Right lobe of liver (tissue), 6 donors: Measurements from ENCODE around the gene TACO1. TPM values are rescaled to one million over a fixed set of nuclear protein-coding genes. Genes with fewer than 3 reads are reported as not detected.
A peak's percentile ranks its signal among the peaks of the same experiment; 100 is the strongest.

Experiments
- ATAC-seq, 4 donors: fragments of 200-7000 bp; cut with Tn5 transposase; one replicate each; pipeline ENCODE4 v1.9.1; 2020; ENCODE audit warnings: mild to moderate bottlenecking in 4 of 4, moderate library complexity in 4 of 4
- DNase-seq, 3 donors: peaks; one replicate each; pipeline ENCODE4 v3.0.0-alpha.2; 2020
- H3K27ac ChIP-seq, 3 donors: fragments of 200-600 bp; one replicate each; pipeline ENCODE4 v1.8.0; 2022
- H3K27me3 ChIP-seq, 2 donors: fragments of 200-600 bp; one replicate each; pipeline ENCODE4 v1.8.0; 2022
- H3K36me3 ChIP-seq, 4 donors: fragments of 200-600 bp; sonication (generic) in 1 of 4; one replicate each; pipeline versions ENCODE4 v1.5.1 to v1.8.0; 2017 to 2022; ENCODE audit warnings: control low read depth in 1 of 4
- H3K4me1 ChIP-seq, 4 donors: fragments of 200-600 bp; sonication (generic) in 1 of 4; one replicate each; pipeline versions ENCODE4 v1.5.1 to v1.8.0; 2017 to 2022; ENCODE audit warnings: control low read depth in 1 of 4
- H3K4me3 ChIP-seq, 3 donors: fragments of 200-600 bp; one replicate each; pipeline ENCODE4 v1.8.0; 2022
- H3K9me3 ChIP-seq, 4 donors: fragments of 200-600 bp; sonication (generic) in 1 of 4; one replicate each; pipeline versions ENCODE4 v1.5.1 to v1.8.0; 2017 to 2022; ENCODE audit warnings: control low read depth in 1 of 4
- CTCF ChIP-seq, 4 donors: fragments of 200-600 bp in 3 of 4; fragments of 450-650 bp in 1 of 4; IDR thresholded peaks; one replicate each; pipeline versions ENCODE4 v1.5.1 to v1.8.0; 2016 to 2022; ENCODE audit warnings: antibody characterized with exemption in 4 of 4, mild to moderate bottlenecking in 2 of 4
- POLR2A ChIP-seq: fragments of 450-650 bp; IDR thresholded peaks from one replicate; pipeline ENCODE4 v1.6.1; 2017; ENCODE audit warnings: antibody characterized with exemption, mild to moderate bottlenecking
- WGBS: methylation state at CpG from one replicate; pipeline ENCODE4 v1.1.6; 2018; ENCODE audit warnings: low coverage, low lambda C conversion rate; ENCODE audit not compliant: insufficient coverage; ENCODE audit errors: missing lambda C conversion rate; 5-methylcytosine and 5-hydroxymethylcytosine counted together
- intact Hi-C, 2 donors: fragments of 100-400 bp; cut with DNase I; formaldehyde crosslinking; loops; one replicate each; pipeline versions ENCODE4 v1.11.2 to v1.14.1; 2022
- total RNA-seq, 6 experiments: library from RNA; depleted of rRNA in 2 of 6; stranded (reverse); fragments of >200 nt in 2 of 6; fragmentation: NEBNext Ultra II Directional in 3 of 6; extraction: Animal tissue kit (Norgen Biotek cat#: 25700) in 3 of 6; gene quantifications; one replicate each; pipeline versions ENCODE4 v1.1.0 to v1.2.4, GENCODE V29; 2016 to 2023
- donor health status: DM: no; HTN: yes; CAD: no.
- donor health status: DM: no; HTN: no; CAD: no.
- donor health status: DM: no; HTN: no; CAD: no.
- donor health status: DM: no; HTN: yes; CAD: no.
- donor health status: DM: no; HTN: yes; CAD: no.

TACO1 gene
- total RNA-seq, 6 experiments from 2014 or later, result 30.6 to 46.7 (median 35.5) TPM

- H3K9me3 ChIP-seq, result no peaks in the 10 kb centered on the region
- no peak for ATAC-seq
- no peaks in the 10 kb centered on the region for H3K4me1 ChIP-seq
- no peaks in the 10 kb centered on the region for H3K27me3 ChIP-seq
- H3K4me3 ChIP-seq, result no peak overlapping the region
- H3K27ac ChIP-seq, result no peak overlapping the region
- H3K36me3 ChIP-seq, result no peaks in the 10 kb centered on the region
- no peak for DNase-seq
- intact Hi-C loops, result no loop called here
- TF ChIP-seq POLR2A, result no peak
- TF ChIP-seq CTCF (IDR thresholded peaks at IDR 0.05), result no peak
- 96% methylated on average over 8 of the region's 8 CpGs for WGBS
Measured at GRCh38 chr17:63568563-63568962, 32.1 kb upstream of the TACO1 start.

GRCh38 chr17:63571632-63572310 lies 28.9 kb upstream of the TACO1 start:
- Histone ChIP-seq H3K4me1 (no peaks in the 10 kb centered on the region), H3K27ac (no peak overlapping the region), H3K4me3 (no peak overlapping the region), H3K9me3 (no peaks in the 10 kb centered on the region), H3K36me3 (no peaks in the 10 kb centered on the region), H3K27me3 (no peaks in the 10 kb centered on the region)
- no peak for TF ChIP-seq POLR2A
- WGBS, result 74% methylated on average over 1 of the region's 1 CpG
- peak in 1 of 4 donors; percentile 33 for ATAC-seq
- no peak for DNase-seq
- intact Hi-C loops, result no loop called here

GRCh38 chr17:63573634-63574033 lies 27.1 kb upstream of the TACO1 start:
- TF ChIP-seq POLR2A, result no peak
- peak; percentile 19 to 37 (median 23) for TF ChIP-seq CTCF (IDR thresholded peaks at IDR 0.05)
- no peak overlapping the region for H3K4me3 ChIP-seq
- H3K9me3 ChIP-seq, result no peaks in the 10 kb centered on the region
- intact Hi-C loops, result no loop called here
- peak in 1 of 4 donors; percentile 32 for ATAC-seq
- 86% methylated on average over 5 of the region's 5 CpGs for WGBS
- H3K36me3 ChIP-seq, result no peaks in the 10 kb centered on the region
- no peak for DNase-seq
- H3K4me1 ChIP-seq, result no peaks in the 10 kb centered on the region
- no peaks in the 10 kb centered on the region for H3K27me3 ChIP-seq
- H3K27ac ChIP-seq, result no peak overlapping the region

- no peak for ATAC-seq
- no peaks in the 10 kb centered on the region for H3K9me3 ChIP-seq
- WGBS, result 78% methylated on average over 3 of the region's 7 CpGs
- H3K27ac ChIP-seq, result no peak overlapping the region
- peaks cover 0 to 36% (median 2%) of the 10 kb centered on the region in 4 donors for H3K36me3 ChIP-seq
- H3K4me3 ChIP-seq, result no peak overlapping the region
- H3K27me3 ChIP-seq, result no peaks in the 10 kb centered on the region
- TF ChIP-seq CTCF (IDR thresholded peaks at IDR 0.05), result no peak
- no peaks in the 10 kb centered on the region for H3K4me1 ChIP-seq
- DNase-seq, result no peak
- intact Hi-C loops, result no loop called here
Measured at GRCh38 chr17:63578027-63578768, 22.5 kb upstream of the TACO1 start.

GRCh38 chr17:63578769-63579111 lies 22.0 kb upstream of the TACO1 start:
- Histone ChIP-seq H3K9me3 (no peaks in the 10 kb centered on the region), H3K36me3 (peaks cover 0 to 41% (median 3%) of the 10 kb centered on the region in 4 donors), H3K27ac (no peak overlapping the region), H3K27me3 (no peaks in the 10 kb centered on the region), H3K4me3 (no peak overlapping the region), H3K4me1 (no peaks in the 10 kb centered on the region)
- ATAC-seq (no peak), DNase-seq (no peak)
- 87% methylated on average over 5 of the region's 5 CpGs for WGBS
- intact Hi-C loops, result no loop called here
- TF ChIP-seq CTCF (IDR thresholded peaks at IDR 0.05) (no peak), POLR2A (no peak)
